Smooth muscle cell of the brain vasculature (primary cell): ENCODE measurements around the gene CDIPT.
A peak's percentile ranks its signal among the peaks of the same experiment; 100 is the strongest.

Experiments used
- DNase-seq: peaks from one replicate; pipeline ENCODE4 v3.0.0-alpha.2; 2012; ENCODE audit warnings: low read depth, low spot score

The CDIPT gene

GRCh38 chr16:29826342-29826695 lies 36.7 kb downstream of the CDIPT start:
- DNase-seq = no peak

- DNase-seq = no peak
Observed at GRCh38 chr16:29825145-29826044, 37.6 kb downstream of the CDIPT start.

GRCh38 chr16:29824589-29825144 lies 38.4 kb downstream of the CDIPT start:
- no peak for DNase-seq

- DNase-seq = no peak
Observed at GRCh38 chr16:29821643-29822115, 41.3 kb downstream of the CDIPT start.

GRCh38 chr16:29820730-29821642 lies 42.0 kb downstream of the CDIPT start:
- DNase-seq = no peak

- DNase-seq = no peak
Observed at GRCh38 chr16:29820271-29820701, 42.7 kb downstream of the CDIPT start, which contains the start of gene MVP. MVP (plus strand) TSS chr16:29820462; CDS start chr16:29830550, 10,088 bp downstream.

GRCh38 chr16:29819506-29819905 lies 43.5 kb downstream of the CDIPT start:
- no peak for DNase-seq

- DNase-seq = no peak
Observed at GRCh38 chr16:29818082-29818481, 44.9 kb downstream of the CDIPT start.

GRCh38 chr16:29816694-29817441 lies 46.2 kb downstream of the CDIPT start:
- no peak for DNase-seq

GRCh38 chr16:29815793-29816693 lies 47.0 kb downstream of the CDIPT start, which contains the start of gene PAGR1:
PAGR1 (plus strand) TSS chr16:29816152; CDS start chr16:29816526, 374 bp downstream.
- DNase-seq = peak; percentile 99

- DNase-seq = no peak
Observed at GRCh38 chr16:29815032-29815721, 47.8 kb downstream of the CDIPT start.

GRCh38 chr16:29814592-29814991 lies 48.4 kb downstream of the CDIPT start:
- DNase-seq = no peak

- no peak for DNase-seq
Observed at GRCh38 chr16:29813644-29814562, 49.1 kb downstream of the CDIPT start.

- no peak for DNase-seq
Observed at GRCh38 chr16:29812754-29813643, 50.0 kb downstream of the CDIPT start.

- no peak for DNase-seq
Observed at GRCh38 chr16:29811896-29812665, 50.9 kb downstream of the CDIPT start, which contains the start of gene PRRT2. PRRT2 (plus strand) TSS chr16:29812193; CDS start chr16:29813055, 862 bp downstream.

GRCh38 chr16:29811170-29811895 lies 51.7 kb downstream of the CDIPT start:
- DNase-seq = peak; percentile 93
